NCI-H2029 treated with DMSO at 0.1 percent for 48 hours (cell line): Measurements from ENCODE around the gene NPHP4.

ENCODE experiments used
- DNase-seq: peaks from one replicate; lab custom pipeline; 2025; lab: John Stamatoyannopoulos, UW

The NPHP4 gene

GRCh38 chr1:5950201-5950895, 41.9 kb downstream of the NPHP4 start:
- no peak for DNase-seq

- DNase-seq: no peak
These were observed 42.5 kb downstream of the NPHP4 start for GRCh38 chr1:5949761-5950100.

GRCh38 chr1:5949085-5949760, 43.0 kb downstream of the NPHP4 start:
- peak; percentile 35 for DNase-seq

GRCh38 chr1:5948681-5949005, 43.6 kb downstream of the NPHP4 start:
- no peak for DNase-seq

- DNase-seq: no peak
These were observed 44.1 kb downstream of the NPHP4 start for GRCh38 chr1:5947978-5948680.

- no peak for DNase-seq
These were observed 45.0 kb downstream of the NPHP4 start for GRCh38 chr1:5947071-5947821.

- DNase-seq: no peak
These were observed 46.8 kb downstream of the NPHP4 start for GRCh38 chr1:5945445-5945844.

GRCh38 chr1:5944843-5945167, 47.4 kb downstream of the NPHP4 start:
- no peak for DNase-seq

GRCh38 chr1:5944154-5944842, 47.9 kb downstream of the NPHP4 start:
- no peak for DNase-seq

GRCh38 chr1:5943343-5944124, 48.7 kb downstream of the NPHP4 start:
- no peak for DNase-seq

- no peak for DNase-seq
These were observed 50.6 kb downstream of the NPHP4 start for GRCh38 chr1:5941671-5942070.

GRCh38 chr1:5940723-5941407, 51.4 kb downstream of the NPHP4 start:
- no peak for DNase-seq

- no peak for DNase-seq
These were observed 52.7 kb downstream of the NPHP4 start for GRCh38 chr1:5939271-5940170.

GRCh38 chr1:5938101-5938646, 54.1 kb downstream of the NPHP4 start:
- DNase-seq: no peak

GRCh38 chr1:5937373-5937857, 54.8 kb downstream of the NPHP4 start:
- no peak for DNase-seq

GRCh38 chr1:5936621-5937372, 55.4 kb downstream of the NPHP4 start:
- DNase-seq: no peak

- DNase-seq: no peak
These were observed 56.1 kb downstream of the NPHP4 start for GRCh38 chr1:5936126-5936525.

- DNase-seq: no peak
These were observed 57.2 kb downstream of the NPHP4 start for GRCh38 chr1:5935026-5935425.
